SK-N-SH (cell line): Measurements from ENCODE around the gene POLG2. TPM values are rescaled to one million over a fixed set of nuclear protein-coding genes. Genes with fewer than 3 reads are reported as not detected.

Experiments used
- CTCF ChIA-PET: fragments of 300-600, 350-600 bp; formaldehyde crosslinking; extraction: SDS; loops from one replicate; lab custom pipeline; 2021; lab: Yijun Ruan, JAX
- POLR2A ChIA-PET: fragments of 350-600 bp; sonication (Branson Sonifier 250); formaldehyde crosslinking; extraction: SDS; loops from one replicate; lab custom pipeline; 2020; ENCODE audit warnings: antibody characterized with exemption, inconsistent platforms; lab: Yijun Ruan, JAX
- DNase-seq: peaks from one replicate; pipeline ENCODE4 v3.0.0; 2012
- H2AFZ ChIP-seq: fragments of 200-600 bp; sonication (generic); 2 replicates; pipeline ENCODE4 v1.8.1; 2016; ENCODE audit warnings: antibody characterized with exemption, mild to moderate bottlenecking, low read depth
- H3F3A ChIP-seq: fragments of 200-600 bp; sonication (generic); replicated peaks from 2 replicates; pipeline ENCODE3; 2016; ENCODE audit warnings: antibody characterized with exemption, mild to moderate bottlenecking; ENCODE audit not compliant: insufficient read depth
- H3K27ac ChIP-seq, 2 experiments: fragments of 200-500 bp in 1 of 2; fragments of 200-600 bp in 1 of 2; sonication (Bioruptor generic) in 1 of 2; sonication (generic), shearing (Covaris generic) in 1 of 2; 2 replicates each; pipeline versions ENCODE4 v1.5.1 to v1.6.1; 2014 to 2016; ENCODE audit warnings: low read depth in 2 of 2, inconsistent platforms in 1 of 2, low read length in 1 of 2, mild to moderate bottlenecking in 1 of 2, mixed read lengths in 1 of 2
- H3K27me3 ChIP-seq: fragments of 200-600 bp; sonication (generic), shearing (Covaris generic); 2 replicates; pipeline ENCODE4 v1.6.1; 2016; ENCODE audit warnings: mixed run types; ENCODE audit not compliant: insufficient read depth
- H3K36me3 ChIP-seq, 2 experiments: fragments of 200-500 bp in 1 of 2; fragments of 200-600 bp in 1 of 2; sonication (Bioruptor generic) in 1 of 2; sonication (generic) in 1 of 2; replicated peaks in 1 of 2; 2 replicates each; pipeline versions ENCODE3 to v1.5.1; 2014 to 2016; ENCODE audit warnings: low read length in 1 of 2, mild to moderate bottlenecking in 1 of 2; ENCODE audit not compliant: insufficient read depth in 2 of 2, control insufficient read depth in 1 of 2
- H3K4me1 ChIP-seq, 2 experiments: fragments of 200-500 bp in 1 of 2; fragments of 200-600 bp in 1 of 2; sonication (Bioruptor generic) in 1 of 2; sonication (generic), shearing (Covaris generic) in 1 of 2; 2 replicates each; pipeline versions ENCODE4 v1.5.1 to v1.6.1; 2014 to 2016; ENCODE audit warnings: low read depth in 1 of 2, low read length in 1 of 2, mixed run types in 1 of 2; ENCODE audit not compliant: insufficient read depth in 2 of 2, control insufficient read depth in 1 of 2
- H3K4me2 ChIP-seq: fragments of 200-600 bp; sonication (generic), shearing (Covaris generic); 2 replicates; pipeline ENCODE4 v1.6.1; 2017; ENCODE audit warnings: mixed run types
- H3K4me3 ChIP-seq, 2 experiments: fragments of 200-500 bp in 1 of 2; fragments of 200-600 bp in 1 of 2; sonication (Bioruptor generic) in 1 of 2; sonication (generic), shearing (Covaris generic) in 1 of 2; 2 replicates each; pipeline versions ENCODE4 v1.5.1 to v1.8.1; 2014 to 2016; ENCODE audit warnings: low read depth in 2 of 2, inconsistent platforms in 1 of 2, low read length in 1 of 2, mild to moderate bottlenecking in 1 of 2, mixed read lengths in 1 of 2, moderate library complexity in 1 of 2
- H3K79me2 ChIP-seq: fragments of 200-600 bp; sonication (generic); 2 replicates; pipeline ENCODE4 v1.8.1; 2017; ENCODE audit warnings: mild to moderate bottlenecking; ENCODE audit not compliant: insufficient read depth
- H3K9ac ChIP-seq: fragments of 200-600 bp; sonication (generic); 2 replicates; pipeline ENCODE4 v1.6.1; 2017; ENCODE audit warnings: mixed run types
- H3K9me2 ChIP-seq: fragments of 200-600 bp; sonication (generic); 2 replicates; pipeline ENCODE4 v1.6.1; 2017; ENCODE audit warnings: mixed run types
- H3K9me3 ChIP-seq: fragments of 200-600 bp; sonication (generic); 2 replicates; pipeline ENCODE4 v1.6.1; 2017; ENCODE audit warnings: mixed run types, mild to moderate bottlenecking, moderate library complexity
- H4K20me1 ChIP-seq: fragments of 200-600 bp; sonication (generic); 2 replicates; pipeline ENCODE4 v1.6.1; 2017; ENCODE audit warnings: mild to moderate bottlenecking, mixed run types; ENCODE audit not compliant: insufficient read depth
- CHD2 ChIP-seq: fragments of 150-350 bp; IDR thresholded peaks from 2 replicates; pipeline ENCODE4 v1.6.1; 2018; ENCODE audit warnings: low read length; ENCODE audit not compliant: partially characterized antibody
- ELF1 ChIP-seq: IDR thresholded peaks from 2 replicates; pipeline ENCODE4 v1.4.0; 2012
- EZH2phosphoT487 ChIP-seq: fragments of 200-600 bp; sonication (generic); IDR thresholded peaks from 2 replicates; pipeline ENCODE4 v1.6.1; 2017; ENCODE audit warnings: low read depth, mixed run types, mild to moderate bottlenecking, antibody characterized with exemption, moderate library complexity, borderline replicate concordance
- FOSL2 ChIP-seq: IDR thresholded peaks from 2 replicates; pipeline ENCODE4 v1.4.0; 2012; ENCODE audit warnings: low read depth, mild to moderate bottlenecking, moderate library complexity, borderline replicate concordance
- FOXM1 ChIP-seq: IDR thresholded peaks from 2 replicates; pipeline ENCODE4 v1.4.0; 2012; ENCODE audit warnings: low read depth, mild to moderate bottlenecking
- GABPA ChIP-seq: IDR thresholded peaks from 2 replicates; pipeline ENCODE4 v1.4.0; 2012; ENCODE audit warnings: low read depth, mild to moderate bottlenecking
- GATA2 ChIP-seq: sonication (generic); formaldehyde crosslinking; IDR thresholded peaks from 2 replicates; pipeline ENCODE4 v1.5.0; 2020; ENCODE audit warnings: mild to moderate bottlenecking, missing genetic modification reagents
- JUND ChIP-seq: IDR thresholded peaks from 2 replicates; pipeline ENCODE4 v1.4.0; 2012
- NRF1 ChIP-seq: IDR thresholded peaks from 2 replicates; pipeline ENCODE4 v1.6.1; 2012; ENCODE audit warnings: low read depth, mild to moderate bottlenecking, low read length
- RCOR1 ChIP-seq: fragments of 150-350 bp; IDR thresholded peaks from 2 replicates; pipeline ENCODE4 v1.6.1; 2017; ENCODE audit warnings: antibody characterized with exemption, low read length
- RXRA ChIP-seq: IDR thresholded peaks from 2 replicates; pipeline ENCODE4 v1.4.0; 2012; ENCODE audit warnings: low read depth, mild to moderate bottlenecking, borderline replicate concordance
- SMC3 ChIP-seq: IDR thresholded peaks from 2 replicates; pipeline ENCODE4 v1.6.1; 2012; ENCODE audit warnings: low read depth, low read length, improper control_type of control experiment
- TEAD4 ChIP-seq: IDR thresholded peaks from 2 replicates; pipeline ENCODE4 v1.4.0; 2012; ENCODE audit warnings: mild to moderate bottlenecking, borderline replicate concordance; ENCODE audit not compliant: insufficient read depth
- WGBS: methylation state at CpG from one replicate; pipeline ENCODE4 v1.1.6; 2017; ENCODE audit warnings: low lambda C conversion rate; 5-methylcytosine and 5-hydroxymethylcytosine counted together
- polyA plus RNA-seq, 3 experiments: library from polyadenylated mRNA; depleted of rRNA; stranded (reverse); fragments of >200 nt; gene quantifications; 2 replicates each; pipeline ENCODE4 v1.2.3, GENCODE V29; 2012
- TF ChIP-seq, protein P1 (sequence below): fragments of 150-350 bp; IDR thresholded peaks from 2 replicates; pipeline ENCODE4 v1.6.1; 2017; ENCODE audit warnings: antibody characterized with exemption, low read length, low read depth, borderline replicate concordance
- TF ChIP-seq, protein P2 (sequence below): IDR thresholded peaks from 2 replicates; pipeline ENCODE4; 2012
- TF ChIP-seq, protein P3 (sequence below): IDR thresholded peaks from 2 replicates; pipeline ENCODE4 v1.4.0; 2012; ENCODE audit warnings: low read depth

POLG2 gene
- polyA plus RNA-seq, 1 of the 3 experiments (the other 2 are of a cell fraction), result 18.0 TPM

DNA sequence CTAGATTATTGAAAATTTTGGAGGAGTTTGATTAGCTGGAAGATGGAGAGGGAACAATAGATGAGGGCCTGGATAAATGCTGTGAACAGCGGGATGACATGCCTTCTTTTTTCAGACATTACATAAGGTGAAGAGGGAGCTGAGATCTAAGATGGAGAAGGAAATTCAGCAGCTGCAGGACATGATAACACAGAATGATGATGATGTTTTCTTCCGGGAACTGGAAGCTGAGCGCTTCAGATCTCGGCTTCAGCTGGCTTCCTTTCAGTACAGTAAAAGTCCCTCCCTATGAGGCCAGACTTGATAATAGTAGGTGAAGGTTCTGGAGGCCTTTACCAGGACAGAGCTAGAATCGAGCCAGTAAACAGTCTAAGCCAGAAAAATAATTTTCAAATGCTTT, 40.6 kb upstream of the POLG2 start:
- H3K4me1 ChIP-seq, result no peaks in the 10 kb centered on the region
- no peak overlapping the region for H3K4me2 ChIP-seq
- H3K9me3 ChIP-seq, result no peaks in the 10 kb centered on the region
- no peak overlapping the region for H2AFZ ChIP-seq
- no peaks in the 10 kb centered on the region for H3K9me2 ChIP-seq
- no peak for DNase-seq
- WGBS, result 90% methylated on average over 5 of the region's 5 CpGs
- H3K4me3 ChIP-seq, result no peak overlapping the region
- CTCF ChIA-PET, result interaction anchor here (1.0 to 3.7 kb wide), 6 partner anchors 11 to 112 kb away, joined by 3 to 13 read pairs (median 4); no protein-coding TSS in a partner anchor
- no peaks in the 10 kb centered on the region for H3K27me3 ChIP-seq
- TF ChIP-seq TEAD4 (no peak), FOXM1 (no peak), JUND (no peak), GABPA (no peak), NRF1 (no peak), RXRA (no peak), ELF1 (no peak), EZH2phosphoT487 (no peak)
- TF ChIP-seq, protein P1, sequence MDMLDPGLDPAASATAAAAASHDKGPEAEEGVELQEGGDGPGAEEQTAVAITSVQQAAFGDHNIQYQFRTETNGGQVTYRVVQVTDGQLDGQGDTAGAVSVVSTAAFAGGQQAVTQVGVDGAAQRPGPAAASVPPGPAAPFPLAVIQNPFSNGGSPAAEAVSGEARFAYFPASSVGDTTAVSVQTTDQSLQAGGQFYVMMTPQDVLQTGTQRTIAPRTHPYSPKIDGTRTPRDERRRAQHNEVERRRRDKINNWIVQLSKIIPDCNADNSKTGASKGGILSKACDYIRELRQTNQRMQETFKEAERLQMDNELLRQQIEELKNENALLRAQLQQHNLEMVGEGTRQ, result no peak
- no peaks in the 10 kb centered on the region; the same call in 1 of the 2 replicates for H4K20me1 ChIP-seq
- H3F3A ChIP-seq, result peaks cover 92% of the 10 kb centered on the region
- H3K36me3 ChIP-seq, result peaks cover 77 to 87% of the 10 kb centered on the region in 2 experiments
- peaks cover 10% of the 10 kb centered on the region; the same call in 1 of the 2 replicates for H3K79me2 ChIP-seq
- H3K27ac ChIP-seq, result peak overlapping the region in 1 of 2 experiments; percentile 3; a peak in 2 of 4 replicates
- H3K9ac ChIP-seq, result no peak overlapping the region
- POLR2A ChIA-PET, result interaction anchor here (1.2 kb wide), 1 partner anchor 10 kb away, joined by 3 read pairs; no protein-coding TSS in a partner anchor

DNA sequence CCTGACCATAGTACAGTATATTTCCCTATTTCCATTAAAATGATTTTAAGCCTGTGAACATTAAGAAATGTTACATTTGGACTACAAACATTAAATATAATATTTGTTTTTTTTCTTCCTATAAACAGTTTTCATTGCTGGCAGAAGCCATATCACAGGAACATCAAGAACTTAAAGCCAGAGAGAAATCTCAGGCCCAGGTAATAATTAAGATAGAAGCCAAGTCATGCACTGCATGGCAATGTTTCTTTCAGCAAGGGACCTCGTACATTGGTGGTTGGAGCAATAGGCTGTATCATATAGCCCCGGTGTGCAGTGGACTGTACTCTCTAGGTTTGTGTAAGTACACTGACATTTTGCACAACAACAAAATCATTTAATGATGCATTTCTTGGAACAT, 40.1 kb upstream of the POLG2 start:
- H3K9me2 ChIP-seq, result no peaks in the 10 kb centered on the region
- ChIA-PET POLR2A (interaction anchor here (1.2 kb wide), 1 partner anchor 10 kb away, joined by 3 read pairs; no protein-coding TSS in a partner anchor), CTCF (interaction anchor here (2.7 to 3.7 kb wide), 2 partner anchors 12 to 112 kb away, joined by 10 to 13 read pairs; no protein-coding TSS in a partner anchor)
- no peaks in the 10 kb centered on the region; the same call in 1 of the 2 replicates for H4K20me1 ChIP-seq
- H3K79me2 ChIP-seq, result peaks cover 10% of the 10 kb centered on the region; the same call in 1 of the 2 replicates
- no peak overlapping the region for H2AFZ ChIP-seq
- peak overlapping the region in 1 of 2 experiments; percentile 3; a peak in 1 of 4 replicates for H3K27ac ChIP-seq
- H3F3A ChIP-seq, result peaks cover 96% of the 10 kb centered on the region
- TF ChIP-seq ELF1, result no peak
- TF ChIP-seq, protein P2, sequence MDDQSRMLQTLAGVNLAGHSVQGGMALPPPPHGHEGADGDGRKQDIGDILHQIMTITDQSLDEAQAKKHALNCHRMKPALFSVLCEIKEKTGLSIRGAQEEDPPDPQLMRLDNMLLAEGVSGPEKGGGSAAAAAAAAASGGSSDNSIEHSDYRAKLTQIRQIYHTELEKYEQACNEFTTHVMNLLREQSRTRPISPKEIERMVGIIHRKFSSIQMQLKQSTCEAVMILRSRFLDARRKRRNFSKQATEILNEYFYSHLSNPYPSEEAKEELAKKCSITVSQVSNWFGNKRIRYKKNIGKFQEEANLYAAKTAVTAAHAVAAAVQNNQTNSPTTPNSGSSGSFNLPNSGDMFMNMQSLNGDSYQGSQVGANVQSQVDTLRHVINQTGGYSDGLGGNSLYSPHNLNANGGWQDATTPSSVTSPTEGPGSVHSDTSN, result no peak
- TF ChIP-seq SMC3, result no peak
- TF ChIP-seq RXRA, result no peak
- TF ChIP-seq JUND, result no peak
- no peak for TF ChIP-seq RCOR1
- TF ChIP-seq, protein P3, sequence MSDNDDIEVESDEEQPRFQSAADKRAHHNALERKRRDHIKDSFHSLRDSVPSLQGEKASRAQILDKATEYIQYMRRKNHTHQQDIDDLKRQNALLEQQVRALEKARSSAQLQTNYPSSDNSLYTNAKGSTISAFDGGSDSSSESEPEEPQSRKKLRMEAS, result no peak
- no peak for TF ChIP-seq GATA2 (CRISPR knock-in tag)
- no peak for TF ChIP-seq FOSL2
- no peak for TF ChIP-seq CHD2
- no peak overlapping the region for H3K9ac ChIP-seq
- no peak for DNase-seq
- WGBS, result 94% methylated on average over 2 of the region's 2 CpGs
- H3K4me2 ChIP-seq, result no peak overlapping the region
- peaks cover 77 to 87% of the 10 kb centered on the region in 2 experiments for H3K36me3 ChIP-seq
- no peaks in the 10 kb centered on the region for H3K4me1 ChIP-seq
- H3K27me3 ChIP-seq, result no peaks in the 10 kb centered on the region
- no peaks in the 10 kb centered on the region for H3K9me3 ChIP-seq
- H3K4me3 ChIP-seq, result no peak overlapping the region
